ENCODE results near the gene EXOSC3. TPM values are rescaled to one million over a fixed set of nuclear protein-coding genes. Genes with fewer than 3 reads are reported as not detected.
"Not testable (repeated sequence)": the region's sequence is repeated elsewhere in the genome, so short reads cannot be mapped to it uniquely, and the experiment has no call there.

EXOSC3 gene
- 100 to 1,000 TPM; 111 to 126 TPM for total RNA-seq

DNA sequence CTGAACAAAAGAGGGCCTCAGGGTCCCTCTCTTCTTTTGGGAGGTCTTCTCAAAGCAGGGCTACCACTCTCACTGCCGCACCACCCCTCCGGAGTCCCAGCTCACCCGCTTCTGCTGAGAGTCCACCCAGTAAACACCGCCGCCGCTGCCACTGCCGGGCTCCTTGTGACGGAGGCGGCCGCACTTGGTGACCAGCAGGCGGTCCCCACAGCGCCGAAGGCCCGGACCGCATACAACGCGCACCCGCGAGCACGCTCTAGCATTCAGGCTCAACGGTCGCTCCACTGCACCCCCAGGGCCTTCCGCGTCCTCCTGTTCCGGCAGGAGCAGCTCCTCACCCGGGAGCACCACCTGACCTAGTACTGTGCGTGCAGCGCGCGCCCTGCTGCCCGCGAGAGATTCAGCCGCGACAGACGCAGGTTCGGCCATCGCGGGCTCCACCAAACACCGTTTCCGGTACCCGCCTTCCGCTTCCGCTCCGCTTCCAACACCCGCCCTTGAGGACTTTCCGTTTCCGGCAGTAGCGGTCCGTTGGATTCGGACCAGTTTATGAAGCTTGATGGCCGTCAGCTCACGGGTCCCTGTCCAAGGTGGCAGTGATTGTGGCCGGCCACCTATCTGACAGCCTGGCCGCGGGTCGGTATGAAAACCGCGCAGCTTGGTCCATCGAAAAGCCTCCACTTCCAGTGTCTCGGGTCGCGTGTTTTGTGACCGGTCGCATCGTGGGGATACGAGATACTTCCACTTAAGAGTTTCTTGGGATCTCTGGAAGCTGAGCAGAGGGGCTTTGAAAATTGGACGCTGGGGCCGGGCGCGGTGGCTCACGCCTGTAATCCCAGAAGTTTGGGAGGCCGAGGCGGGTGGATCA, at the start of gene EXOSC3:
EXOSC3 (minus strand) TSS at position 449 of the 868 bp plus-strand sequence; CDS start at position 429, 20 bp downstream.
- ATAC-seq (peak; percentile 88), DNase-seq (peak; percentile 92)
- TF ChIP-seq, protein P1, sequence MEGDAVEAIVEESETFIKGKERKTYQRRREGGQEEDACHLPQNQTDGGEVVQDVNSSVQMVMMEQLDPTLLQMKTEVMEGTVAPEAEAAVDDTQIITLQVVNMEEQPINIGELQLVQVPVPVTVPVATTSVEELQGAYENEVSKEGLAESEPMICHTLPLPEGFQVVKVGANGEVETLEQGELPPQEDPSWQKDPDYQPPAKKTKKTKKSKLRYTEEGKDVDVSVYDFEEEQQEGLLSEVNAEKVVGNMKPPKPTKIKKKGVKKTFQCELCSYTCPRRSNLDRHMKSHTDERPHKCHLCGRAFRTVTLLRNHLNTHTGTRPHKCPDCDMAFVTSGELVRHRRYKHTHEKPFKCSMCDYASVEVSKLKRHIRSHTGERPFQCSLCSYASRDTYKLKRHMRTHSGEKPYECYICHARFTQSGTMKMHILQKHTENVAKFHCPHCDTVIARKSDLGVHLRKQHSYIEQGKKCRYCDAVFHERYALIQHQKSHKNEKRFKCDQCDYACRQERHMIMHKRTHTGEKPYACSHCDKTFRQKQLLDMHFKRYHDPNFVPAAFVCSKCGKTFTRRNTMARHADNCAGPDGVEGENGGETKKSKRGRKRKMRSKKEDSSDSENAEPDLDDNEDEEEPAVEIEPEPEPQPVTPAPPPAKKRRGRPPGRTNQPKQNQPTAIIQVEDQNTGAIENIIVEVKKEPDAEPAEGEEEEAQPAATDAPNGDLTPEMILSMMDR (IDR thresholded peaks at IDR 0.05), result no peak
- Mint-ChIP-seq H3K27ac (peak within 1 kb of the TSS; percentile 97), H3K4me3 (peak within 1 kb of the TSS; percentile 98), H3K9me3 (no peaks in the 10 kb centered on the region), H3K36me3 (ENCODE audit: low read depth) (peaks cover 43% of the 10 kb centered on the region), H3K4me1 (ENCODE audit: low read depth) (peaks cover 35% of the 10 kb centered on the region), H3K27me3 (peaks cover 2% of the 10 kb centered on the region)
- ChIA-PET POLR2A (interaction anchor here (0.8 to 3.5 kb wide), 16 partner anchors 9 to 318 kb away, joined by 3 to 29 read pairs (median 4); partner anchors contain the start of genes DCAF10, POLR1E, TOMM5 and TRMT10B), CTCF (interaction anchor here (0.8 to 1.5 kb wide), 7 partner anchors 11 to 193 kb away, joined by 3 to 5 read pairs (median 3); partner anchors contain the start of genes DCAF10 and TOMM5)
- intact Hi-C loops (cut with micrococcal nuclease), result no loop called here

DNA sequence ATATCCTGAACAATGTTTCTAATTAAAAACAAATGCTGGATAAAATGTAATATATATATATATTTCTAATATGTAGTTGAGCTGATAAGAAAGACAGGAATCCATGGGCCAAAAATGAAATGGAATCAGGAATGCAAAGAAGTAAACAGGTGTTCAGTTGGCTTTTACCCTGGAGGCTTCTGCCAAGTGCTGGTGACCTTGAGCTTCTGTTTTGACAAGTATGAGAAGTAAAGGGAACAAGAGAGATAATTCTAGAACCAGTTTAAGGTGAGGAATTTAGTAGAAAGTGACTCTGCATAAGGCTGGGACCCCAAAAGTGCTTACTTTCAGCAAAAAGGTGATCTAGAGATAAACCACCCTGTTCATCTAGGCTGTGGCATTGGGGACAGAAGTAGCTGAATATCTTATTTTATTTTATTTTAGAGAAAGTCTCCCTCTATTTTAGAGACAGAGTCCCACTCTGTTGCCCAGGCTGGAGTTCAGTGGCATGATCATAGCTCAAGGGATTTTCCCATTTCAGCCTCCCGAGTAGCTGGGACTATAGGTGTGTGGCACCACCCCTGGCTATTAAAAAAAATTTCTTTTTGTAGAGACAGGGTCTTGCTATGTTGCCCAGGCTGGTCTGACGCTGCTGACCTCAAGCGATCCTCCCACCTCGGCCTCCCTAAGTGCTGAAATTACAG, 42.8 kb upstream of the EXOSC3 start:
- H3K4me1 Mint-ChIP-seq (ENCODE audit: low read depth), result no peaks in the 10 kb centered on the region
- intact Hi-C loops (cut with micrococcal nuclease), result no loop called here
- DNase-seq (no peak), ATAC-seq (no peak)
- TF ChIP-seq, protein P1 (IDR thresholded peaks at IDR 0.05), result no peak
- CTCF ChIA-PET, result no interaction called here
- H3K9me3 Mint-ChIP-seq, result no peaks in the 10 kb centered on the region
- no peak overlapping the region for H3K27ac Mint-ChIP-seq
- H3K27me3 Mint-ChIP-seq, result no peaks in the 10 kb centered on the region
- POLR2A ChIA-PET, result no interaction called here
- peaks cover 31% of the 10 kb centered on the region for H3K36me3 Mint-ChIP-seq (ENCODE audit: low read depth)
- no peak overlapping the region for H3K4me3 Mint-ChIP-seq

- intact Hi-C loops (cut with micrococcal nuclease); H3K27ac Mint-ChIP-seq; DNase-seq; H3K4me3 Mint-ChIP-seq; ATAC-seq; H3K9me3 Mint-ChIP-seq; H3K4me1 Mint-ChIP-seq (ENCODE audit: low read depth); H3K27me3 Mint-ChIP-seq; CTCF ChIA-PET: not testable (repeated sequence)
- H3K36me3 Mint-ChIP-seq (ENCODE audit: low read depth), result peaks cover 50% of the 10 kb centered on the region
- POLR2A ChIA-PET, result interaction anchor here (0.6 kb wide), 1 partner anchor 336 kb away, joined by 4 read pairs; no protein-coding TSS in a partner anchor
Measured at GRCh38 chr9:37825174-37825573, 40.3 kb upstream of the EXOSC3 start.

- H3K9me3 Mint-ChIP-seq, result no peaks in the 10 kb centered on the region
- H3K27me3 Mint-ChIP-seq, result no peaks in the 10 kb centered on the region
- ATAC-seq, result no peak
- CTCF ChIA-PET, result interaction anchor here (1.5 kb wide), 1 partner anchor 9 kb away, joined by 5 read pairs; no protein-coding TSS in a partner anchor
- intact Hi-C loops (cut with micrococcal nuclease), result no loop called here
- no peaks in the 10 kb centered on the region for H3K4me1 Mint-ChIP-seq (ENCODE audit: low read depth)
- TF ChIP-seq, protein P1 (IDR thresholded peaks at IDR 0.05), result no peak
- no peak overlapping the region for H3K4me3 Mint-ChIP-seq
- no peak overlapping the region for H3K27ac Mint-ChIP-seq
- DNase-seq, result no peak
- POLR2A ChIA-PET, result no interaction called here
- peaks cover 38% of the 10 kb centered on the region for H3K36me3 Mint-ChIP-seq (ENCODE audit: low read depth)
Measured at GRCh38 chr9:37820142-37820541, 35.3 kb upstream of the EXOSC3 start.

GRCh38 chr9:37818849-37819248, 34.0 kb upstream of the EXOSC3 start:
- TF ChIP-seq, protein P1 (IDR thresholded peaks at IDR 0.05), result no peak
- ATAC-seq (no peak), DNase-seq (no peak)
- Mint-ChIP-seq H3K4me3 (no peak overlapping the region), H3K9me3 (no peaks in the 10 kb centered on the region), H3K27ac (no peak overlapping the region), H3K4me1 (ENCODE audit: low read depth) (no peaks in the 10 kb centered on the region), H3K27me3 (no peaks in the 10 kb centered on the region), H3K36me3 (ENCODE audit: low read depth) (peaks cover 30% of the 10 kb centered on the region)
- ChIA-PET POLR2A (interaction anchor here (1.2 kb wide), 1 partner anchor 41 kb away, joined by 4 read pairs; no protein-coding TSS in a partner anchor), CTCF (interaction anchor here (0.8 kb wide), 1 partner anchor 9 kb away, joined by 3 read pairs; no protein-coding TSS in a partner anchor)
- intact Hi-C loops (cut with micrococcal nuclease), result no loop called here

All from activated CD8-positive, alpha-beta T cell treated with anti-CD3 and anti-CD28 coated beads for 36 hours (primary cell).